CD14-positive monocyte (primary cell): ENCODE data around the gene FKBP9. TPM values are rescaled to one million over a fixed set of nuclear protein-coding genes. Genes with fewer than 3 reads are reported as not detected.

Experiments
- DNase-seq, 3 donors: peaks; one replicate each; pipeline ENCODE4 v3.0.0-alpha.2; 2011 to 2022
- H2AFZ ChIP-seq: 2 replicates; pipeline ENCODE4 v1.6.0; 2012; ENCODE audit warnings: mild to moderate bottlenecking, low read depth, low read length, inconsistent platforms; ENCODE audit not compliant: insufficient read depth, poor library complexity, severe bottlenecking
- H3K27ac ChIP-seq, 2 donors: 1 replicate in 1 of 2; 2 replicates in 1 of 2; pipeline ENCODE4 v1.5.1; 2012 to 2013; ENCODE audit warnings: low read length in 2 of 2, control low read depth in 1 of 2, inconsistent platforms in 1 of 2, low read depth in 1 of 2, mild to moderate bottlenecking in 1 of 2
- H3K27me3 ChIP-seq, 2 donors: one replicate each; pipeline versions ENCODE4 v1.6.0 to v1.6.1; 2011 to 2013; ENCODE audit warnings: low read length in 2 of 2; ENCODE audit not compliant: control insufficient read depth in 2 of 2, insufficient read depth in 2 of 2
- H3K36me3 ChIP-seq, 2 donors: replicated peaks in 1 of 2; 1 replicate in 1 of 2; 2 replicates in 1 of 2; pipeline versions ENCODE4 v1.5.1 to v1.6.1; 2012 to 2013; ENCODE audit warnings: low read length in 2 of 2, control low read depth in 1 of 2, inconsistent platforms in 1 of 2, mild to moderate bottlenecking in 1 of 2; ENCODE audit not compliant: insufficient read depth in 2 of 2, control insufficient read depth in 1 of 2
- H3K4me1 ChIP-seq, 2 donors: 1 replicate in 1 of 2; 2 replicates in 1 of 2; pipeline versions ENCODE4 v1.5.1 to v1.6.1; 2012 to 2013; ENCODE audit warnings: low read length in 2 of 2, control low read depth in 1 of 2, inconsistent platforms in 1 of 2, mild to moderate bottlenecking in 1 of 2, moderate library complexity in 1 of 2; ENCODE audit not compliant: insufficient read depth in 2 of 2, control insufficient read depth in 1 of 2
- H3K4me2 ChIP-seq: replicated peaks from 2 replicates; pipeline ENCODE3; 2012; ENCODE audit warnings: low read length, moderate library complexity, mild to moderate bottlenecking; ENCODE audit not compliant: poor library complexity, severe bottlenecking; ENCODE audit errors: extremely low read depth
- H3K4me3 ChIP-seq, 3 experiments: fragments of 200-600 bp in 1 of 3; sonication (generic) in 1 of 3; replicated peaks in 1 of 3; 1 replicate in 2 of 3; 2 replicates in 1 of 3; pipeline ENCODE4 v1.5.1; 2011 to 2013; ENCODE audit warnings: low read length in 3 of 3, mild to moderate bottlenecking in 3 of 3, control low read depth in 2 of 3, low read depth in 2 of 3, inconsistent platforms in 1 of 3, moderate library complexity in 1 of 3
- H3K79me2 ChIP-seq: 2 replicates; pipeline ENCODE4 v1.6.0; 2012; ENCODE audit warnings: mild to moderate bottlenecking, control low read depth, inconsistent platforms, low read length, moderate library complexity; ENCODE audit not compliant: insufficient read depth
- H3K9ac ChIP-seq: 2 replicates; pipeline ENCODE4 v1.6.0; 2017; ENCODE audit warnings: low read length, mild to moderate bottlenecking; ENCODE audit not compliant: insufficient read depth, poor library complexity, severe bottlenecking
- H3K9me3 ChIP-seq, 2 donors: replicated peaks in 1 of 2; 1 replicate in 1 of 2; 2 replicates in 1 of 2; pipeline versions ENCODE4 v1.5.1 to v1.6.1; 2012 to 2013; ENCODE audit warnings: low read length in 2 of 2, control low read depth in 1 of 2; ENCODE audit not compliant: control insufficient read depth in 1 of 2, insufficient read depth in 1 of 2
- H4K20me1 ChIP-seq: 2 replicates; pipeline ENCODE4 v1.6.0; 2012; ENCODE audit warnings: mild to moderate bottlenecking, low read length, control low read depth, moderate library complexity; ENCODE audit not compliant: insufficient read depth
- H3K27ac Mint-ChIP-seq, 7 donors: one replicate each; pipeline ENCODE4 v1.8.0; 2020; ENCODE audit warnings: mild to moderate bottlenecking in 7 of 7, mixed read lengths in 7 of 7, moderate library complexity in 6 of 7, inconsistent platforms in 2 of 7
- H3K27me3 Mint-ChIP-seq, 3 donors: one replicate each; pipeline ENCODE4 v1.8.0; 2021 to 2022; ENCODE audit warnings: low read depth in 3 of 3, mild to moderate bottlenecking in 3 of 3, mixed read lengths in 3 of 3, moderate library complexity in 3 of 3, inconsistent platforms in 1 of 3
- H3K36me3 Mint-ChIP-seq, 2 donors: one replicate each; pipeline ENCODE4 v1.8.0; 2020; ENCODE audit warnings: mixed read lengths in 2 of 2, inconsistent platforms in 1 of 2, mild to moderate bottlenecking in 1 of 2
- H3K4me1 Mint-ChIP-seq: one replicate; pipeline ENCODE4 v1.8.0; 2020; ENCODE audit warnings: mild to moderate bottlenecking, mixed read lengths
- H3K4me3 Mint-ChIP-seq, 2 donors: one replicate each; pipeline ENCODE4 v1.8.0; 2020; ENCODE audit warnings: mild to moderate bottlenecking in 2 of 2, mixed read lengths in 2 of 2, moderate library complexity in 1 of 2
- H3K9me3 Mint-ChIP-seq, 7 donors: one replicate each; pipeline ENCODE4 v1.8.0; 2020 to 2022; ENCODE audit warnings: mixed read lengths in 7 of 7, mild to moderate bottlenecking in 6 of 7, moderate library complexity in 6 of 7, inconsistent platforms in 2 of 7
- CTCF ChIP-seq: fragments of 200-600 bp; IDR thresholded peaks from one replicate; pipeline ENCODE4 v1.8.0; 2022; ENCODE audit warnings: antibody characterized with exemption, mild to moderate bottlenecking
- WGBS: methylation state at CpG from one replicate; pipeline ENCODE4 v1.1.5; 2013; ENCODE audit warnings: missing lambda C conversion rate; ENCODE audit not compliant: insufficient coverage; 5-methylcytosine and 5-hydroxymethylcytosine counted together
- intact Hi-C, 2 donors: fragments of 100-400 bp; cut with micrococcal nuclease; formaldehyde crosslinking; loops; one replicate each; pipeline versions ENCODE4 v1.15.0 to v1.15.1; 2023
- polyA plus RNA-seq, 3 donors: library from polyadenylated mRNA; depleted of rRNA in 1 of 3; unstranded in 2 of 3; stranded (reverse) in 1 of 3; fragments of 300-500 nt in 2 of 3; fragments of >200 nt in 1 of 3; fragmentation: Illumina TruSeq in 2 of 3; gene quantifications; 1 replicate in 2 of 3; 2 replicates in 1 of 3; pipeline ENCODE4 v1.2.3, GENCODE V29; 2012 to 2021

Gene FKBP9
- polyA plus RNA-seq, 3 donors = 2.9 to 5.6 (median 4.2) TPM

DNA sequence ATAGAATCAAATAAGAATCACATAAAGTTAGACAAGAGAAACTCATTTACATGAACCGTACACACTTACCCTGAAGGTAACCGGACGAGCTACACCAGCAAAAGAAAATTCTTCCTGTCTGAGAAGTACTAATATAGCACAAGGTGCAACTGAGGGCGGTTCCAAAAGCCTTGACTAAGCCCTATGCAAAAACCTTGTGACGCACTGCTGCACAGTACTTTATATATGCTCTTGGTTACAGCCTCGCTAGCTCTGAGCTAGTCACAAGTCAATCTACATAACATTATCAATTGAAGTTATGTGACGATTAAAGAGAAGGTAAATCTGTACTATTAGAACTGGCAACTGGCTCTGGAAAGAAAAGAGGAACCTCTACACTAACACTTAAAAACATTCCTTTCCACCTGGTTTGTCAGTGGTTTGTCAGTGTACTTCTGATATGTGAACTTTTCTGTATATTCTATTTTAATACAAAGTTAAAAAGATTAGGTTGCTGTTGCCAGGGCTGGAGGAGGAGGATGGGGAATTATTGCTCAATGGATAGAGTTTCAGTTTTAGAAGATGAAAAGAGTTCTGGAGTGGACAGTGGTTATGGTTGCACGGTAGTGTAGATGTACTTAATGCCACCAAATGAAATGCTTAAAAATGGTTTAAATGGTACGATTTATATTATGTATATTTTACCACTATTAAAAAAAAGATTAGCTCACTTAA lies 83.7 kb downstream of the FKBP9 start:
- Mint-ChIP-seq H3K27me3 (no peaks in the 10 kb centered on the region), H3K9me3 (no peaks in the 10 kb centered on the region), H3K4me1 (peaks cover 36% of the 10 kb centered on the region), H3K27ac (peak overlapping the region; percentile 57 to 93 (median 87)), H3K4me3 (peak overlapping the region; percentile 74 to 83), H3K36me3 (no peaks in the 10 kb centered on the region)
- no peak for TF ChIP-seq CTCF
- Histone ChIP-seq H3K9ac (peak overlapping the region; percentile 4), H3K4me3 (peak overlapping the region in 2 of 3 experiments; percentile 43 to 64), H3K27me3 (no peaks in the 10 kb centered on the region), H3K4me1 (peaks cover 20 to 42% of the 10 kb centered on the region in 2 donors), H3K27ac (peak overlapping the region in 1 of 2 donors; percentile 70), H3K79me2 (peaks cover 100% of the 10 kb centered on the region), H4K20me1 (peaks cover 29% of the 10 kb centered on the region), H2AFZ (peak overlapping the region; percentile 37), H3K4me2 (peak overlapping the region; percentile 74), H3K9me3 (no peaks in the 10 kb centered on the region), H3K36me3 (no peaks in the 10 kb centered on the region)
- DNase-seq = peak; percentile 24 to 47 (median 46)
- 0% methylated on average over 1 of the region's 9 CpGs for WGBS
- intact Hi-C loops = no loop called here

- Histone ChIP-seq H3K4me2 (no peak overlapping the region), H3K4me3 (no peak overlapping the region), H3K9ac (no peak overlapping the region), H3K27ac (no peak overlapping the region), H3K36me3 (no peaks in the 10 kb centered on the region), H3K9me3 (no peaks in the 10 kb centered on the region), H2AFZ (no peak overlapping the region), H4K20me1 (peaks cover 32% of the 10 kb centered on the region), H3K4me1 (peaks cover 20 to 42% of the 10 kb centered on the region in 2 donors), H3K79me2 (peaks cover 100% of the 10 kb centered on the region), H3K27me3 (no peaks in the 10 kb centered on the region)
- DNase-seq = no peak
- Mint-ChIP-seq H3K4me1 (peaks cover 36% of the 10 kb centered on the region), H3K27me3 (no peaks in the 10 kb centered on the region), H3K36me3 (no peaks in the 10 kb centered on the region), H3K9me3 (no peaks in the 10 kb centered on the region), H3K4me3 (no peak overlapping the region), H3K27ac (no peak overlapping the region)
- no peak for TF ChIP-seq CTCF
- WGBS = 73% methylated on average over 3 of the region's 8 CpGs
- intact Hi-C loops = no loop called here
These were observed 84.6 kb downstream of the FKBP9 start for GRCh38 chr7:33041631-33042428.
